B cell (primary cell): ENCODE results near the gene ADAM12. TPM values are rescaled to one million over a fixed set of nuclear protein-coding genes. Genes with fewer than 3 reads are reported as not detected.

Experiments
- ATAC-seq: fragments of 200-7000 bp; cut with Tn5 transposase; one replicate; pipeline ENCODE4 v1.10.0; 2021; ENCODE audit warnings: low read depth, mild to moderate bottlenecking, moderate number of reproducible peaks, moderate library complexity
- CTCF ChIA-PET: fragments of 350-600 bp; sonication (Branson Sonifier 250); formaldehyde crosslinking; loops from one replicate; lab custom pipeline; 2021; ENCODE audit warnings: antibody characterized with exemption, inconsistent platforms; lab: Charles Lee
- POLR2A ChIA-PET: fragments of 350-600 bp; sonication (Branson Sonifier 250); formaldehyde crosslinking; loops from one replicate; lab custom pipeline; 2021; ENCODE audit warnings: antibody characterized with exemption; lab: Charles Lee
- DNase-seq: peaks from one replicate; pipeline ENCODE4 v3.0.0; 2013
- H2AFZ ChIP-seq: 2 replicates; pipeline ENCODE4 v1.6.1; 2012; ENCODE audit warnings: mild to moderate bottlenecking, low read depth, low read length; ENCODE audit not compliant: insufficient read depth, poor library complexity, severe bottlenecking
- H3K27ac ChIP-seq, 2 donors: 1 replicate in 1 of 2; 2 replicates in 1 of 2; pipeline ENCODE4 v1.5.1; 2012 to 2013; ENCODE audit warnings: low read length in 2 of 2, mild to moderate bottlenecking in 2 of 2, moderate library complexity in 1 of 2
- H3K27me3 ChIP-seq, 4 experiments: fragments of 200-600 bp in 1 of 4; sonication (generic) in 1 of 4; replicated peaks in 1 of 4; 1 replicate in 2 of 4; 2 replicates in 2 of 4; pipeline versions ENCODE4 v1.6.1 to v1.7.0; 2013 to 2016; ENCODE audit warnings: low read length in 3 of 4, mild to moderate bottlenecking in 2 of 4, mixed read lengths in 1 of 4, moderate library complexity in 1 of 4; ENCODE audit not compliant: insufficient read depth in 4 of 4, control insufficient read depth in 3 of 4; ENCODE audit errors: control extremely low read depth in 1 of 4
- H3K36me3 ChIP-seq, 2 experiments: replicated peaks in 1 of 2; 1 replicate in 1 of 2; 2 replicates in 1 of 2; pipeline versions ENCODE4 v1.6.1 to v1.7.1; 2013; ENCODE audit warnings: low read length in 1 of 2; ENCODE audit not compliant: insufficient read depth in 2 of 2, control insufficient read depth in 1 of 2; ENCODE audit errors: control extremely low read depth in 1 of 2, extremely low read depth in 1 of 2
- H3K4me1 ChIP-seq, 2 donors: fragments of 200-600 bp in 1 of 2; sonication (generic) in 1 of 2; 1 replicate in 1 of 2; 2 replicates in 1 of 2; pipeline versions ENCODE4 v1.5.1 to v1.6.1; 2013 to 2017; ENCODE audit warnings: low read length in 2 of 2; ENCODE audit not compliant: control insufficient read depth in 2 of 2, insufficient read depth in 2 of 2
- H3K4me2 ChIP-seq: replicated peaks from 2 replicates; pipeline ENCODE3; 2012; ENCODE audit warnings: mild to moderate bottlenecking, low read depth, low read length; ENCODE audit not compliant: poor library complexity, severe bottlenecking
- H3K4me3 ChIP-seq, 5 experiments: fragments of 200-600 bp in 1 of 5; sonication (generic) in 1 of 5; 1 replicate in 3 of 5; 2 replicates in 2 of 5; pipeline versions ENCODE4 v1.5.1 to v1.7.0; 2011 to 2016; ENCODE audit warnings: low read length in 4 of 5, mild to moderate bottlenecking in 4 of 5, low read depth in 2 of 5, control low read depth in 1 of 5, moderate library complexity in 1 of 5; ENCODE audit not compliant: insufficient read depth in 1 of 5; ENCODE audit errors: control extremely low read depth in 1 of 5, extremely low read depth in 1 of 5
- H3K79me2 ChIP-seq: fragments of 200-600 bp; sonication (generic); one replicate; pipeline ENCODE4 v1.6.0; 2016; ENCODE audit warnings: low read length; ENCODE audit not compliant: control insufficient read depth, insufficient read depth
- H3K9ac ChIP-seq: fragments of 200-600 bp; sonication (generic); 2 replicates; pipeline ENCODE4 v1.6.1; 2017; ENCODE audit warnings: mild to moderate bottlenecking, low read length, moderate library complexity
- H3K9me3 ChIP-seq, 3 donors: one replicate each; pipeline versions ENCODE4 v1.6.1 to v1.7.1; 2013; ENCODE audit warnings: low read length in 2 of 3; ENCODE audit not compliant: control insufficient read depth in 2 of 3, insufficient read depth in 1 of 3; ENCODE audit errors: control extremely low read depth in 1 of 3
- H4K20me1 ChIP-seq: 2 replicates; pipeline ENCODE4 v1.6.0; 2012; ENCODE audit warnings: mild to moderate bottlenecking, low read length; ENCODE audit not compliant: insufficient read depth, control insufficient read depth, poor library complexity, severe bottlenecking
- H3K27ac Mint-ChIP-seq: one replicate; pipeline ENCODE4 v1.8.0; 2021; ENCODE audit warnings: mixed read lengths
- H3K27me3 Mint-ChIP-seq: one replicate; pipeline ENCODE4 v1.8.0; 2021; ENCODE audit warnings: mixed read lengths
- H3K4me1 Mint-ChIP-seq: one replicate; pipeline ENCODE4 v1.8.0; 2021; ENCODE audit warnings: mixed read lengths
- H3K4me3 Mint-ChIP-seq: one replicate; pipeline ENCODE4 v1.8.0; 2021; ENCODE audit warnings: mixed read lengths
- H3K9me3 Mint-ChIP-seq: one replicate; pipeline ENCODE4 v1.8.0; 2022; ENCODE audit warnings: mixed read lengths; ENCODE audit not compliant: insufficient read depth
- EZH2 ChIP-seq: IDR thresholded peaks from 2 replicates; pipeline ENCODE4 v1.6.1; 2012; ENCODE audit warnings: borderline replicate concordance, low read depth, mild to moderate bottlenecking, moderate library complexity, low read length; ENCODE audit not compliant: insufficient read depth, poor library complexity, severe bottlenecking
- WGBS: methylation state at CpG from one replicate; pipeline ENCODE4 v1.1.5; 2013; ENCODE audit warnings: missing lambda C conversion rate; ENCODE audit not compliant: insufficient coverage; 5-methylcytosine and 5-hydroxymethylcytosine counted together
- intact Hi-C: fragments of 100-400 bp; cut with micrococcal nuclease; formaldehyde crosslinking; loops from one replicate; pipeline ENCODE4 v1.10.0; 2022
- polyA plus RNA-seq: library from polyadenylated mRNA; depleted of rRNA; stranded (reverse); fragments of >200 nt; gene quantifications from 2 replicates; pipeline ENCODE4 v1.2.3, GENCODE V29; 2012
- total RNA-seq, 2 donors: library from RNA; stranded (reverse); fragments of 120-200 nt in 1 of 2; gene quantifications; 1 replicate in 1 of 2; 2 replicates in 1 of 2; pipeline versions ENCODE4 v1.2.3 to v1.2.4, GENCODE V29; 2013 to 2022
- TF ChIP-seq, protein P1 (sequence below): fragments of 200-600 bp; IDR thresholded peaks from one replicate; pipeline ENCODE4 v1.8.0; 2022; ENCODE audit warnings: antibody characterized with exemption, mild to moderate bottlenecking

ADAM12 gene
- total and polyA plus RNA-seq, 2 donors (not counting 1 experiment from before 2014, with no cell fraction given), result 0.01 to 0.22 TPM

DNA sequence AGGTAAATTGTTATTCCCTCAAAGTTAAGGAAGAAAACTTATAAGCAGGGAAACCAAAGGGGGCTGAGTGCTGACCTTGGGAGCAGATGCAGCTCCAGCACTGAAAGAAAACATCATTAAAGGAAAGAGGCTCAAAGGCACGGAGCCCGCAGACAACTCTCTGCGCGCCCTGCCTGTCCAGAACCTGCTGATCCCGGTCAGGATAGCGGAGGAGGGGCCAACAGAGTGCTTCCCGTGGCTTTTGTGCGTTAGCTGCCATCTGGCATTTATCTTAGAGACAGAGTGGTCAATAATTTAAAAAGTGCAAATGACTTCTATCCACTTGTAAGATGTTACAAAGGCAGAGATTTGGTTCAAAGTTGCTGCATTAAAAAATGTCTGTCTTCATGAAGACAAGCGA is 329.8 kb downstream of the ADAM12 start:
- Histone ChIP-seq H3K27ac (no peak overlapping the region), H3K79me2 (no peaks in the 10 kb centered on the region), H3K9me3 (no peaks in the 10 kb centered on the region), H3K4me2 (no peak overlapping the region), H3K27me3 (peaks cover 0 to 2% (median under 1%) of the 10 kb centered on the region in 4 experiments), H3K4me1 (no peaks in the 10 kb centered on the region), H2AFZ (no peak overlapping the region), H3K4me3 (no peak overlapping the region), H3K36me3 (no peaks in the 10 kb centered on the region), H4K20me1 (no peaks in the 10 kb centered on the region), H3K9ac (no peak overlapping the region)
- Mint-ChIP-seq H3K4me3 (no peak overlapping the region), H3K27me3 (peaks cover 29% of the 10 kb centered on the region), H3K27ac (no peak overlapping the region), H3K4me1 (no peaks in the 10 kb centered on the region), H3K9me3 (no peaks in the 10 kb centered on the region)
- no peak for TF ChIP-seq EZH2
- TF ChIP-seq, protein P1, sequence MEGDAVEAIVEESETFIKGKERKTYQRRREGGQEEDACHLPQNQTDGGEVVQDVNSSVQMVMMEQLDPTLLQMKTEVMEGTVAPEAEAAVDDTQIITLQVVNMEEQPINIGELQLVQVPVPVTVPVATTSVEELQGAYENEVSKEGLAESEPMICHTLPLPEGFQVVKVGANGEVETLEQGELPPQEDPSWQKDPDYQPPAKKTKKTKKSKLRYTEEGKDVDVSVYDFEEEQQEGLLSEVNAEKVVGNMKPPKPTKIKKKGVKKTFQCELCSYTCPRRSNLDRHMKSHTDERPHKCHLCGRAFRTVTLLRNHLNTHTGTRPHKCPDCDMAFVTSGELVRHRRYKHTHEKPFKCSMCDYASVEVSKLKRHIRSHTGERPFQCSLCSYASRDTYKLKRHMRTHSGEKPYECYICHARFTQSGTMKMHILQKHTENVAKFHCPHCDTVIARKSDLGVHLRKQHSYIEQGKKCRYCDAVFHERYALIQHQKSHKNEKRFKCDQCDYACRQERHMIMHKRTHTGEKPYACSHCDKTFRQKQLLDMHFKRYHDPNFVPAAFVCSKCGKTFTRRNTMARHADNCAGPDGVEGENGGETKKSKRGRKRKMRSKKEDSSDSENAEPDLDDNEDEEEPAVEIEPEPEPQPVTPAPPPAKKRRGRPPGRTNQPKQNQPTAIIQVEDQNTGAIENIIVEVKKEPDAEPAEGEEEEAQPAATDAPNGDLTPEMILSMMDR, result no peak
- ChIA-PET CTCF (no interaction called here), POLR2A (no interaction called here)
- WGBS, result 64% methylated on average over 8 of the region's 9 CpGs
- DNase-seq (no peak), ATAC-seq (no peak)
- intact Hi-C loops, result no loop called here

DNA sequence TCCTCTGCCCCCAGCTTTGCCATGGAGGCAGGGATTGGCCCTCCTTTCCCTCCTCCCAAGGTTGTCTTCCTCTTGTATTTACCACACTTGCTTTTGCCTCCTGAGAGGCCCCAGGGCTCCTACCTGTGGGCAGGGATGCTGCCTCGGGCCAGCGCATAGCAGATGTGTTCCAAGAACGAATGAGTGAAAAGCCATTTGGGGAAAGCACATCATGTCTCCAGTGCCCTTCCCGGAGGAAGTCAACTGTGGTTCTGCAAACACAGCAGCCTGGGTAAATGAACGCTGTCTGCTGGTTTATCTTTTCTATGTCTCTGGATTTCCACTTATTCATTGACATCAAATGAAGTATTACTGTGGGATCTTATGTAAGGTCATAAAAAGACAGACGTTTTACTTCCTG is 330.2 kb downstream of the ADAM12 start:
- intact Hi-C loops, result no loop called here
- Histone ChIP-seq H3K4me2 (no peak overlapping the region), H3K4me1 (no peaks in the 10 kb centered on the region), H2AFZ (no peak overlapping the region), H3K9ac (no peak overlapping the region), H4K20me1 (no peaks in the 10 kb centered on the region), H3K79me2 (no peaks in the 10 kb centered on the region), H3K9me3 (no peaks in the 10 kb centered on the region), H3K27ac (no peak overlapping the region), H3K4me3 (no peak overlapping the region), H3K36me3 (no peaks in the 10 kb centered on the region), H3K27me3 (peaks cover 0 to 2% (median under 1%) of the 10 kb centered on the region in 4 experiments)
- Mint-ChIP-seq H3K27ac (no peak overlapping the region), H3K9me3 (no peaks in the 10 kb centered on the region), H3K4me3 (no peak overlapping the region), H3K27me3 (peaks cover 29% of the 10 kb centered on the region), H3K4me1 (no peaks in the 10 kb centered on the region)
- ATAC-seq, result no peak
- TF ChIP-seq, protein P1, result no peak
- no peak for TF ChIP-seq EZH2
- ChIA-PET CTCF (no interaction called here), POLR2A (no interaction called here)
- whole genome bisulfite sequencing, result 79% methylated on average over 4 of the region's 6 CpGs
- DNase-seq, result no peak
